OCI-LY7 (cell line): Measurements from ENCODE around the gene KHSRP. TPM values are rescaled to one million over a fixed set of nuclear protein-coding genes. Genes with fewer than 3 reads are reported as not detected.

ENCODE experiments used
- BruUV-seq: library from RNA; stranded (reverse); fragments of 400-500 nt; replicated peaks from 2 replicates; lab custom pipeline; 2021; lab: Mats Ljungman, UMichigan
- CTCF ChIA-PET: fragments of 300-600 bp; sonication (Branson Sonifier 250); formaldehyde crosslinking; loops from one replicate; lab custom pipeline; 2022; ENCODE audit warnings: antibody characterized with exemption; ENCODE audit not compliant: unreplicated experiment; lab: Charles Lee
- POLR2A ChIA-PET: fragments of 300-600 bp; sonication (Branson Sonifier 250); formaldehyde crosslinking; loops from one replicate; lab custom pipeline; 2022; ENCODE audit warnings: antibody characterized with exemption; lab: Charles Lee
- DNase-seq: peaks from one replicate; pipeline ENCODE4 v3.0.0-alpha.2; 2015; ENCODE audit warnings: low spot score
- H2AFZ ChIP-seq: fragments of 200-600 bp; sonication (generic), shearing (Covaris generic); 2 replicates; pipeline ENCODE4 v1.6.1; 2014; ENCODE audit warnings: mild to moderate bottlenecking, antibody characterized with exemption, low read length, moderate library complexity
- H3K27ac ChIP-seq: fragments of 200-600 bp; sonication (generic); 2 replicates; pipeline ENCODE4 v1.5.1; 2014; ENCODE audit warnings: mixed run types, low read depth, mild to moderate bottlenecking, moderate library complexity, low read length, inconsistent platforms; ENCODE audit not compliant: poor library complexity, severe bottlenecking
- H3K36me3 ChIP-seq: fragments of 200-600 bp; sonication (generic); 2 replicates; pipeline ENCODE4 v1.6.1; 2014; ENCODE audit warnings: mild to moderate bottlenecking, antibody characterized with exemption, low read length, moderate library complexity, mixed read lengths; ENCODE audit not compliant: insufficient read depth
- H3K4me1 ChIP-seq: fragments of 200-600 bp; sonication (generic); 2 replicates; pipeline ENCODE4 v1.5.1; 2014; ENCODE audit warnings: mild to moderate bottlenecking, low read length; ENCODE audit not compliant: insufficient read depth, poor library complexity, severe bottlenecking
- H3K4me2 ChIP-seq: fragments of 200-600 bp; sonication (generic); 2 replicates; pipeline ENCODE4 v1.6.1; 2014; ENCODE audit warnings: mild to moderate bottlenecking, low read length
- H3K4me3 ChIP-seq: fragments of 200-600 bp; sonication (generic); 2 replicates; pipeline ENCODE4 v1.5.1; 2014; ENCODE audit warnings: mild to moderate bottlenecking, low read depth, low read length; ENCODE audit not compliant: poor library complexity, severe bottlenecking
- H3K79me2 ChIP-seq: fragments of 200-600 bp; sonication (generic); 2 replicates; pipeline ENCODE4 v1.6.1; 2016; ENCODE audit warnings: low read depth, mild to moderate bottlenecking, low read length, moderate library complexity, mixed read lengths; ENCODE audit not compliant: insufficient read depth
- H3K9me2 ChIP-seq: fragments of 200-600 bp; sonication (generic); 2 replicates; pipeline ENCODE4 v1.6.1; 2016; ENCODE audit warnings: mild to moderate bottlenecking, low read length, mixed read lengths; ENCODE audit not compliant: insufficient read depth
- H3K9me3 ChIP-seq: fragments of 200-600 bp; sonication (generic); 2 replicates; pipeline ENCODE4 v1.6.1; 2014; ENCODE audit warnings: mild to moderate bottlenecking, mixed run types, low read length, mixed read lengths
- H4K20me1 ChIP-seq: fragments of 200-600 bp; sonication (generic); 2 replicates; pipeline ENCODE4 v1.6.1; 2014; ENCODE audit warnings: mild to moderate bottlenecking, antibody characterized with exemption, low read length, moderate library complexity, mixed read lengths; ENCODE audit not compliant: insufficient read depth
- EZH2phosphoT487 ChIP-seq: fragments of 200-600 bp; sonication (generic); IDR thresholded peaks from 2 replicates; pipeline ENCODE4 v1.6.1; 2018; ENCODE audit warnings: low read depth, borderline replicate concordance, mild to moderate bottlenecking, mixed run types, antibody characterized with exemption, low read length, moderate library complexity, mixed read lengths
- intact Hi-C: fragments of 100-400 bp; cut with micrococcal nuclease; formaldehyde crosslinking; loops from one replicate; pipeline ENCODE4 v1.10.0; 2022; ENCODE audit not compliant: unreplicated experiment
- total RNA-seq, 2 experiments: library from RNA; depleted of rRNA in 1 of 2; stranded (reverse); fragments of >200 nt in 1 of 2; shearing (Covaris generic) in 1 of 2; gene quantifications; 2 replicates each; pipeline ENCODE4 v1.2.3, GENCODE V29; 2014 to 2022
- TF ChIP-seq, protein P1 (sequence below): fragments of 200-600 bp; sonication (generic); conservative IDR thresholded peaks from 2 replicates; pipeline ENCODE4 v1.5.1; 2014; ENCODE audit warnings: mild to moderate bottlenecking, antibody characterized with exemption, low read length, moderate library complexity, mixed read lengths

KHSRP gene
- total RNA-seq, 2 experiments from 2014 or later: 255 to 499 TPM

DNA sequence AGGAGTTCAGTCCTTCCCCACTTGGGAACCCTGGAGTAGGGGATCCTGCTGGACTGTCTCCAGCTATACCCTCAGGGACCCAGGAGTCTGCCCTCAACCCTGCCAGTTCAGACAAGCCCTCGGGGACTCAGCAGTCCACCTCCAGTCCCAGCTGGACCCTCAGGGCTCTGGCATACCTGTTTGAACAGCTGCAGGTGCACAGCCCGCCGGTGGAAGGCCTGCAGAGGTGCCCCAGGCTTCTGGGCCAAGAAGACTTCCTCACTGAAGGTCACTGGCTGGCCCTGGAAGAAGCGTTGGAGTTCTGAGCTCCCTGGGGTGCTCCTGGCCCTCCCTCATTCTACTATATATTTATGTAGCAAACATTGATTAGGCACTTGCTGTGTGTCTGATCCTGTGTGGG is 48.1 kb upstream of the KHSRP start:
- no TSS peak for BruUV-seq
- H3K9me2 ChIP-seq: no peaks in the 10 kb centered on the region
- H3K4me2 ChIP-seq: no peak overlapping the region
- no peak overlapping the region for H3K27ac ChIP-seq
- intact Hi-C loops: no loop called here
- CTCF ChIA-PET: no interaction called here
- no peak overlapping the region for H2AFZ ChIP-seq
- H3K79me2 ChIP-seq: no peaks in the 10 kb centered on the region
- DNase-seq: no peak
- peaks cover 51% of the 10 kb centered on the region for H3K36me3 ChIP-seq
- H3K4me1 ChIP-seq: peaks cover 5% of the 10 kb centered on the region
- no peaks in the 10 kb centered on the region for H3K9me3 ChIP-seq
- no peak for TF ChIP-seq EZH2phosphoT487
- TF ChIP-seq, protein P1, sequence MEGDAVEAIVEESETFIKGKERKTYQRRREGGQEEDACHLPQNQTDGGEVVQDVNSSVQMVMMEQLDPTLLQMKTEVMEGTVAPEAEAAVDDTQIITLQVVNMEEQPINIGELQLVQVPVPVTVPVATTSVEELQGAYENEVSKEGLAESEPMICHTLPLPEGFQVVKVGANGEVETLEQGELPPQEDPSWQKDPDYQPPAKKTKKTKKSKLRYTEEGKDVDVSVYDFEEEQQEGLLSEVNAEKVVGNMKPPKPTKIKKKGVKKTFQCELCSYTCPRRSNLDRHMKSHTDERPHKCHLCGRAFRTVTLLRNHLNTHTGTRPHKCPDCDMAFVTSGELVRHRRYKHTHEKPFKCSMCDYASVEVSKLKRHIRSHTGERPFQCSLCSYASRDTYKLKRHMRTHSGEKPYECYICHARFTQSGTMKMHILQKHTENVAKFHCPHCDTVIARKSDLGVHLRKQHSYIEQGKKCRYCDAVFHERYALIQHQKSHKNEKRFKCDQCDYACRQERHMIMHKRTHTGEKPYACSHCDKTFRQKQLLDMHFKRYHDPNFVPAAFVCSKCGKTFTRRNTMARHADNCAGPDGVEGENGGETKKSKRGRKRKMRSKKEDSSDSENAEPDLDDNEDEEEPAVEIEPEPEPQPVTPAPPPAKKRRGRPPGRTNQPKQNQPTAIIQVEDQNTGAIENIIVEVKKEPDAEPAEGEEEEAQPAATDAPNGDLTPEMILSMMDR: no peak
- no peaks in the 10 kb centered on the region for H4K20me1 ChIP-seq
- H3K4me3 ChIP-seq: no peak overlapping the region
- POLR2A ChIA-PET: no interaction called here

DNA sequence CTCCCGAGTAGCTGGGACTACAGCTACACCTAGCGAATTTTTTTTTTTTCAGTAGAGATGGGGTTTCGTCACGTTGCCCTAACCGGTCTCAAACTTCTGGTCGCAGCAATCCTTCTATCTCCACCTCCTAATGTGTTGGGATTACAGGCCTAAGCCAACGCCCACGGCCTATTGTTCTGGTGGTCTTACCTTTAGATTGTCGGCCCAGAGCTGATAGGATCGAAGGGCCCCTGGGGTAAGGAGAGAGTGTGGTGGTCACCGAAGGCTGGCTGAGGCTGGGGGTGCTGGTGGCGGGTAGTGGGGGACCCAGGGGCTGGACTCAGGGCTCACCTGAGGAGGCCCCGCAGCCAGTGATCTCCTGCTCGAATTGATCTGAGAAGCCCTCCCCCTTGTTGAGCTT is 46.5 kb upstream of the KHSRP start:
- H3K36me3 ChIP-seq: peaks cover 42% of the 10 kb centered on the region
- no peaks in the 10 kb centered on the region for H3K4me1 ChIP-seq
- ChIA-PET CTCF (no interaction called here), POLR2A (no interaction called here)
- DNase-seq: no peak
- no peak overlapping the region for H3K4me2 ChIP-seq
- no peak overlapping the region for H3K4me3 ChIP-seq
- no peaks in the 10 kb centered on the region for H4K20me1 ChIP-seq
- no peaks in the 10 kb centered on the region for H3K9me2 ChIP-seq
- H3K9me3 ChIP-seq: no peaks in the 10 kb centered on the region
- BruUV-seq: no TSS peak
- no peak overlapping the region for H3K27ac ChIP-seq
- H2AFZ ChIP-seq: no peak overlapping the region
- TF ChIP-seq EZH2phosphoT487: no peak
- TF ChIP-seq, protein P1: no peak
- no peaks in the 10 kb centered on the region for H3K79me2 ChIP-seq
- intact Hi-C loops: no loop called here

DNA sequence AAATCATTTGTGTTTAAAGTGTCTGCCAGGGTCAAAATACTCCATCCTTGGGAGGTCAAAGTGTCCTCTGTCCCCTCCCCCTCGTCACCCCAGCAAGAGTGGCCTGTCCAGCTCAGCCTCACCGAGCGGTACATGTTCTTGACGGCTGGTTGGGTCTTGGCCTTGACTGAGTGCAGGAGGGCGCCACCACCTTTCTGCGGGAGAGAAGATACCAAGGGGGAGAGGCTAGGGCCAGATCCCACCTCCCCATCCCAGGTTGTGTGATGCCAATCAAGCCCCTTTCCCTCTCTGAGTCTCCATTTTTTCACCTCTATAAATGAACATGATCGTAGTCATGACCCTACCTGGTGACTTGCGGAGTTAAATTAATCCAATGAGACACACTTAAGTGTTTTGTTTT is 45.6 kb upstream of the KHSRP start:
- TF ChIP-seq EZH2phosphoT487: no peak
- TF ChIP-seq, protein P1: no peak
- H3K4me1 ChIP-seq: peaks cover 2% of the 10 kb centered on the region
- H2AFZ ChIP-seq: no peak overlapping the region
- H3K27ac ChIP-seq: no peak overlapping the region
- H3K4me2 ChIP-seq: no peak overlapping the region
- intact Hi-C loops: no loop called here
- no TSS peak for BruUV-seq
- no peaks in the 10 kb centered on the region for H3K79me2 ChIP-seq
- no peaks in the 10 kb centered on the region for H3K9me2 ChIP-seq
- no peak for DNase-seq
- POLR2A ChIA-PET: interaction anchor here (0.6 kb wide), 1 partner anchor 21 kb away, joined by 3 read pairs; no protein-coding TSS in a partner anchor
- CTCF ChIA-PET: no interaction called here
- H3K9me3 ChIP-seq: no peaks in the 10 kb centered on the region
- H3K4me3 ChIP-seq: no peak overlapping the region
- peaks cover 34% of the 10 kb centered on the region for H3K36me3 ChIP-seq
- no peaks in the 10 kb centered on the region for H4K20me1 ChIP-seq
